H1 (cell line): ENCODE measurements around the gene DIPK2B. TPM values are rescaled to one million over a fixed set of nuclear protein-coding genes. Genes with fewer than 3 reads are reported as not detected.

Experiments
- CTCF ChIA-PET: fragments of 300-600 bp; sonication (Branson Sonifier 250); formaldehyde crosslinking; loops from one replicate; lab custom pipeline; 2021; ENCODE audit not compliant: partially characterized antibody; lab: Charles Lee
- POLR2A ChIA-PET: fragments of 300-600 bp; sonication (Branson Sonifier 250); formaldehyde crosslinking; loops from one replicate; lab custom pipeline; 2021; ENCODE audit warnings: inconsistent platforms; ENCODE audit not compliant: partially characterized antibody; lab: Charles Lee
- DNase-seq, 2 experiments: peaks; one replicate each; pipeline versions ENCODE4 v3.0.0 to v3.0.0-alpha.2; 2010 to 2022; ENCODE audit warnings: low spot score in 2 of 2, low read depth in 1 of 2, mixed read lengths in 1 of 2
- FAIRE-seq: peaks from 2 replicates; lab custom pipeline; 2011; peaks lifted over from hg19 to GRCh38; lab: Jason Lieb, UNC
- H2AFZ ChIP-seq: 2 replicates; pipeline ENCODE4 v1.8.1; 2012; ENCODE audit warnings: low read length, inconsistent platforms
- H2AK5ac ChIP-seq: 2 replicates; pipeline ENCODE4 v1.6.1; 2013; ENCODE audit warnings: low read depth, low read length
- H2BK120ac ChIP-seq: replicated peaks from 2 replicates; pipeline ENCODE3; 2013; ENCODE audit warnings: low read depth, low read length, inconsistent platforms
- H2BK12ac ChIP-seq: 2 replicates; pipeline ENCODE4 v1.6.1; 2013; ENCODE audit warnings: low read depth, low read length
- H2BK15ac ChIP-seq: 2 replicates; pipeline ENCODE4 v1.6.1; 2013; ENCODE audit warnings: low read length
- H2BK20ac ChIP-seq: 2 replicates; pipeline ENCODE4 v1.6.1; 2013; ENCODE audit warnings: low read length
- H2BK5ac ChIP-seq: 2 replicates; pipeline ENCODE4 v1.6.1; 2013; ENCODE audit warnings: low read depth, low read length
- H3K14ac ChIP-seq: 2 replicates; pipeline ENCODE4 v1.6.1; 2013; ENCODE audit warnings: inconsistent platforms; ENCODE audit not compliant: insufficient read length
- H3K18ac ChIP-seq: 2 replicates; pipeline ENCODE4 v1.6.1; 2013; ENCODE audit warnings: low read length; ENCODE audit errors: extremely low read depth
- H3K23ac ChIP-seq: 2 replicates; pipeline ENCODE4 v1.6.1; 2013; ENCODE audit warnings: inconsistent platforms; ENCODE audit not compliant: insufficient read length
- H3K23me2 ChIP-seq: 2 replicates; pipeline ENCODE4 v1.6.1; 2013; ENCODE audit warnings: low read depth, low read length
- H3K27ac ChIP-seq: 2 replicates; pipeline ENCODE4 v1.6.1; 2011; ENCODE audit warnings: low read depth, low read length, inconsistent platforms
- H3K27me3 ChIP-seq, 4 experiments: replicated peaks in 1 of 4; 1 replicate in 1 of 4; 2 replicates in 3 of 4; pipeline versions ENCODE4 v1.6.1 to v1.8.1; 2011 to 2013; ENCODE audit warnings: low read length in 3 of 4, mild to moderate bottlenecking in 3 of 4, inconsistent platforms in 2 of 4, mixed read lengths in 2 of 4, moderate library complexity in 1 of 4; ENCODE audit not compliant: control insufficient read depth in 3 of 4, insufficient read depth in 3 of 4; ENCODE audit errors: extremely low read depth in 1 of 4
- H3K36me3 ChIP-seq, 4 experiments: 2 replicates each; pipeline versions ENCODE4 v1.6.1 to v1.8.1; 2011 to 2013; ENCODE audit warnings: mild to moderate bottlenecking in 4 of 4, low read length in 3 of 4, moderate library complexity in 2 of 4, control low read depth in 1 of 4, inconsistent platforms in 1 of 4; ENCODE audit not compliant: insufficient read depth in 4 of 4, control insufficient read depth in 2 of 4
- H3K4ac ChIP-seq: replicated peaks from 2 replicates; pipeline ENCODE3; 2013; ENCODE audit warnings: low read length, low read depth, mixed read lengths, inconsistent platforms; ENCODE audit not compliant: insufficient read length
- H3K4me1 ChIP-seq, 4 experiments: replicated peaks in 1 of 4; 1 replicate in 1 of 4; 2 replicates in 3 of 4; pipeline versions ENCODE4 v1.6.1 to v1.8.1; 2011 to 2013; ENCODE audit warnings: low read length in 3 of 4, inconsistent platforms in 2 of 4, mixed read lengths in 1 of 4; ENCODE audit not compliant: insufficient read depth in 4 of 4, control insufficient read depth in 3 of 4
- H3K4me2 ChIP-seq, 2 experiments: 2 replicates each; pipeline versions ENCODE4 v1.6.1 to v1.8.1; 2011 to 2013; ENCODE audit warnings: low read depth in 2 of 2, low read length in 2 of 2, control low read depth in 1 of 2, inconsistent platforms in 1 of 2, mild to moderate bottlenecking in 1 of 2; ENCODE audit not compliant: insufficient read depth in 1 of 2
- H3K4me3 ChIP-seq, 4 experiments: fragments of 200-600, 300-600 bp in 1 of 4; sonication (generic), shearing (Covaris generic), sonication (Bioruptor Twin) in 1 of 4; 2 replicates each; pipeline versions ENCODE4 v1.5.1 to v1.8.1; 2011 to 2016; ENCODE audit warnings: low read length in 4 of 4, low read depth in 3 of 4, control low read depth in 2 of 4, inconsistent platforms in 2 of 4, mild to moderate bottlenecking in 2 of 4, mixed read lengths in 1 of 4, moderate library complexity in 1 of 4; ENCODE audit not compliant: insufficient read depth in 2 of 4; ENCODE audit errors: extremely low read depth in 1 of 4
- H3K56ac ChIP-seq: replicated peaks from 2 replicates; pipeline ENCODE3; 2013; ENCODE audit warnings: low read depth, mild to moderate bottlenecking, mixed read lengths, low read length, inconsistent platforms; ENCODE audit not compliant: insufficient read length
- H3K79me1 ChIP-seq: 2 replicates; pipeline ENCODE4 v1.6.1; 2013; ENCODE audit warnings: low read depth, low read length, control low read depth
- H3K79me2 ChIP-seq, 2 experiments: 2 replicates each; pipeline versions ENCODE4 v1.6.1 to v1.8.1; 2012 to 2013; ENCODE audit warnings: low read length in 2 of 2, mild to moderate bottlenecking in 2 of 2, inconsistent platforms in 1 of 2; ENCODE audit not compliant: insufficient read depth in 2 of 2, control insufficient read depth in 1 of 2
- H3K9ac ChIP-seq, 4 experiments: replicated peaks in 1 of 4; 1 replicate in 1 of 4; 2 replicates in 3 of 4; pipeline versions ENCODE4 v1.6.1 to v1.8.1; 2011 to 2013; ENCODE audit warnings: low read depth in 3 of 4, low read length in 3 of 4, control low read depth in 2 of 4, mild to moderate bottlenecking in 2 of 4, moderate library complexity in 2 of 4, inconsistent platforms in 1 of 4; ENCODE audit errors: extremely low read depth in 1 of 4
- H3K9me3 ChIP-seq, 2 experiments: 2 replicates each; pipeline versions ENCODE4 v1.6.1 to v1.8.1; 2012 to 2013; ENCODE audit warnings: mild to moderate bottlenecking in 2 of 2, moderate library complexity in 2 of 2, control low read depth in 1 of 2, inconsistent platforms in 1 of 2, low read depth in 1 of 2, low read length in 1 of 2, mixed read lengths in 1 of 2; ENCODE audit not compliant: insufficient read depth in 2 of 2
- H4K20me1 ChIP-seq, 2 experiments: replicated peaks in 1 of 2; 2 replicates each; pipeline versions ENCODE3 to v1.8.1; 2011 to 2013; ENCODE audit warnings: inconsistent platforms in 2 of 2, low read length in 2 of 2, mild to moderate bottlenecking in 1 of 2; ENCODE audit not compliant: insufficient read depth in 2 of 2, control insufficient read depth in 1 of 2
- H4K5ac ChIP-seq: 2 replicates; pipeline ENCODE4 v1.6.1; 2013; ENCODE audit warnings: low read length, low read depth, mixed read lengths, inconsistent platforms; ENCODE audit not compliant: insufficient read length
- H4K8ac ChIP-seq: 2 replicates; pipeline ENCODE4 v1.8.0; 2013; ENCODE audit warnings: mild to moderate bottlenecking, moderate library complexity, low read length, inconsistent platforms; ENCODE audit not compliant: insufficient read depth; ENCODE audit errors: extremely low read depth
- H4K91ac ChIP-seq: replicated peaks from 2 replicates; pipeline ENCODE3; 2013; ENCODE audit warnings: low read length, mixed read lengths, inconsistent platforms; ENCODE audit not compliant: insufficient read length
- ASH2L ChIP-seq: fragments of 200-600, 300-600 bp; sonication (generic); IDR thresholded peaks from one replicate; pipeline ENCODE4 v1.7.1; 2017; ENCODE audit warnings: low read length
- CBX8 ChIP-seq: fragments of 300-800, 300-1000 bp; sonication (generic); IDR thresholded peaks from 2 replicates; pipeline ENCODE4 v1.7.1; 2016; ENCODE audit warnings: low read depth, low read length, borderline replicate concordance
- CREB1 ChIP-seq: IDR thresholded peaks from 2 replicates; pipeline ENCODE4 v1.6.1; 2012; ENCODE audit warnings: inconsistent platforms
- EZH2 ChIP-seq: fragments of 200-600 bp; sonication (generic); IDR thresholded peaks from 2 replicates; pipeline ENCODE4 v1.7.1; 2012; ENCODE audit warnings: low read depth, mild to moderate bottlenecking, moderate library complexity, low read length, inconsistent platforms; ENCODE audit not compliant: severe bottlenecking
- FOSL1 ChIP-seq: IDR thresholded peaks from 2 replicates; pipeline ENCODE4 v1.6.1; 2011; ENCODE audit warnings: mild to moderate bottlenecking, low read depth, low read length, moderate library complexity; ENCODE audit not compliant: insufficient read depth
- MAFK ChIP-seq: IDR thresholded peaks from 2 replicates; pipeline ENCODE4 v1.6.1; 2012; ENCODE audit warnings: low read depth, mild to moderate bottlenecking, improper control_type of control experiment, low read length
- MAX ChIP-seq: IDR thresholded peaks from 2 replicates; pipeline ENCODE4 v1.6.1; 2012; ENCODE audit warnings: inconsistent platforms
- SIX5 ChIP-seq: IDR thresholded peaks from 2 replicates; pipeline ENCODE4 v1.6.1; 2011; ENCODE audit warnings: mild to moderate bottlenecking, low read depth, low read length
- SUZ12 ChIP-seq: fragments of 200-600 bp; sonication (generic); IDR thresholded peaks from 2 replicates; pipeline ENCODE4 v1.6.1; 2012; ENCODE audit warnings: mild to moderate bottlenecking, inconsistent platforms, low read length, moderate library complexity, mixed read lengths
- TEAD4 ChIP-seq: IDR thresholded peaks from 2 replicates; pipeline ENCODE4 v1.6.1; 2012; ENCODE audit warnings: low read depth, low read length, inconsistent platforms, mixed read lengths
- ZNF274 ChIP-seq: IDR thresholded peaks from 2 replicates; pipeline ENCODE4 v1.7.0; 2012; ENCODE audit warnings: low read length, borderline replicate concordance; ENCODE audit errors: extremely low read depth
- WGBS, 2 experiments: shearing (Covaris generic) in 1 of 2; methylation state at CpG; one replicate each; pipeline versions ENCODE4 v1.1.6 to v1.1.7; 2013 to 2015; ENCODE audit warnings: low lambda C conversion rate in 2 of 2, mixed read lengths in 2 of 2, inconsistent platforms in 1 of 2, low coverage in 1 of 2, missing lambda C conversion rate in 1 of 2; ENCODE audit not compliant: insufficient replicate concordance in 2 of 2, insufficient coverage in 1 of 2, insufficient read length in 1 of 2; ENCODE audit errors: extremely low coverage in 1 of 2, missing lambda C conversion rate in 1 of 2; 5-methylcytosine and 5-hydroxymethylcytosine counted together
- polyA plus RNA-seq, 7 experiments: library from polyadenylated mRNA; depleted of rRNA in 3 of 7; stranded (reverse) in 5 of 7; unstranded in 2 of 7; fragments of >200 nt in 5 of 7; fragments of 200-250 nt in 2 of 7; gene quantifications; 1 replicate in 5 of 7; 2 replicates in 1 of 7; 4 replicates in 1 of 7; pipeline versions ENCODE4 v1.2.1 to v1.2.3, GENCODE V29; 2011 to 2013; ENCODE audit warnings: missing spikeins in 2 of 7, mixed read lengths in 2 of 7
- total RNA-seq: library from RNA; stranded (reverse); fragmentation: NEBNext Ultra II Directional; extraction: Animal tissue kit (Norgen Biotek cat#: 25700); gene quantifications from 2 replicates; pipeline ENCODE4 v1.2.1, GENCODE V29; 2021

Gene DIPK2B
- total and polyA plus RNA-seq, 2 of the 8 experiments (the other 6 are each of a cell fraction or from before 2014, with no cell fraction given), result not detected

DNA sequence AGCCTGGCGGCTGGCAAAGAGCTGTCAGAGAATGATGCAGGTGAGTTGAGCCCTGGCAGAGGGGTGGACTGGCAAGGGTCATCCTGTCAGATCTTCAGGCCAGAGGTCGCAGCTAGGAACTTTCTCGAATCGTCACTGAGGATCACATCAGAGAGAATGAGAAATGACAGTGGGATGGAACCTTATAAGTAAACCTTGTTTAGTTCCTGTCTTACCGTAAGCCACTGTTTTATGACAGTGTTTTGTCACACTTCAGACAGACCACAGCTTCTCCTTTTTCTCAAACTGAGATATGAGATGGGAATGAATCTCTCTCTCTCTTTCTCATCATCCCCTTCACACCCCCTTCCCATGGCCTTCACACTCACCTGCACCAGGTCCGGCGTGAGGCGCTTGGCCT is 9.3 kb downstream of the DIPK2B start:
- WGBS, 2 experiments, result 100% methylated on average over 4 of the region's 8 CpGs; no CpG with 5 or more reads in 1 of the 2 experiments
- H3K79me1 ChIP-seq, result no peaks in the 10 kb centered on the region
- ChIA-PET CTCF (no interaction called here), POLR2A (no interaction called here)
- H2BK15ac ChIP-seq, result no peak overlapping the region
- H2AK5ac ChIP-seq, result no peak overlapping the region
- H4K20me1 ChIP-seq, result no peaks in the 10 kb centered on the region
- H3K23ac ChIP-seq, result no peak overlapping the region
- H4K8ac ChIP-seq, result no peak overlapping the region
- H3K56ac ChIP-seq, result no peak overlapping the region
- H2BK12ac ChIP-seq, result no peak overlapping the region
- TF ChIP-seq TEAD4, result no peak
- TF ChIP-seq MAX, result no peak
- no peak for TF ChIP-seq ZNF274
- no peak for TF ChIP-seq CBX8
- no peak for TF ChIP-seq SUZ12
- TF ChIP-seq CREB1, result no peak
- TF ChIP-seq ASH2L, result no peak
- TF ChIP-seq MAFK, result no peak
- no peak for TF ChIP-seq FOSL1
- no peak for TF ChIP-seq SIX5
- no peak for TF ChIP-seq EZH2
- no peak for FAIRE-seq
- no peak overlapping the region for H3K4ac ChIP-seq
- no peak overlapping the region for H4K91ac ChIP-seq
- H3K23me2 ChIP-seq, result no peaks in the 10 kb centered on the region
- H2BK120ac ChIP-seq, result no peak overlapping the region
- no peak overlapping the region for H3K4me3 ChIP-seq
- no peaks in the 10 kb centered on the region for H3K79me2 ChIP-seq
- no peaks in the 10 kb centered on the region for H3K4me1 ChIP-seq
- no peak overlapping the region for H3K14ac ChIP-seq
- H3K9ac ChIP-seq, result no peak overlapping the region
- no peak overlapping the region for H2BK5ac ChIP-seq
- H3K4me2 ChIP-seq, result no peak overlapping the region
- no peak for DNase-seq
- no peak overlapping the region for H3K27ac ChIP-seq
- no peak overlapping the region for H2AFZ ChIP-seq
- H3K18ac ChIP-seq, result no peak overlapping the region
- H3K36me3 ChIP-seq, result no peaks in the 10 kb centered on the region
- H4K5ac ChIP-seq, result no peak overlapping the region
- no peaks in the 10 kb centered on the region for H3K27me3 ChIP-seq
- no peaks in the 10 kb centered on the region for H3K9me3 ChIP-seq
- H2BK20ac ChIP-seq, result no peak overlapping the region
